ENCODE data around the gene NDUFB2.
A peak's percentile ranks its signal among the peaks of the same experiment; 100 is the strongest.
"Not testable (repeated sequence)": the region's sequence is repeated elsewhere in the genome, so short reads cannot be mapped to it uniquely, and the experiment has no call there.

Gene NDUFB2

DNA sequence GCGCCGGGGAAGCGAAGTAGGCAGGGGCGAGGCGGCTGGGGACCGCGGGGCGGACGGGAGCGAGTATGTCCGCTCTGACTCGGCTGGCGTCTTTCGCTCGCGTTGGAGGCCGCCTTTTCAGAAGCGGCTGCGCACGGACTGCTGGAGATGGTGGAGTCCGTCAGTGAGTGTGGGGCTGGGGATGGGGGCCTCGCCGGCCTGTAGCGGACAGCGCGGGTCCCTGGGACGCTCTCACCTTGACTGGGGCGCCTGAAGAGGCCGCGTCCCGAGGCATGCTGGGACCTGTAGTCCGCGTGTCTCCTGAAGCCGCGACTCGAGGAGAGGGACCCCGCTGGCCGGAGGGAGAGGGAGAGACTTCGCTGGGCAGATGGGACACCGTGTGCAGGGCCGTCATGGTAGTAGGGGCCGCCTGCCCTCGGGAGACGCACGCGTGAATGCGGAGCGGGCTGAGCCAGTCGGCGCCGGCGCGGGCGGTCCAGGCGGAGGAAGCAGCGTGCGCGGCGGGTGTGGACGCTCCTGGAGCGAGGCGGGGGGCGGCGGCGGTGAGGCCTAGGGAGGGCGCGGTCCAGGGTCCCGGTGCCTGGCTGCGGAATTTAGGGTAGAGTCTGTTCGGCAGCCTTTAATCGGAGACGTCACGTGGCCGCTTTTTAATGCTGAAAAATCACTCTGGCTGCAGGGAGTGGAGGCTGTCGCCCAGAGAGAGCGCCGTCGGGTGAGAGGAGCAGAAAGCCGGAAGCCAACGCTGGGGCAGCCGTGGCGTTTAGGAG, at the start of gene NDUFB2:
TSS of gene NDUFB2 (plus strand) at position 29 of the 767 bp plus-strand sequence. CDS start at position 66, 37 bp downstream.
- peak; percentile 88 to 98 for DNase-seq

DNA sequence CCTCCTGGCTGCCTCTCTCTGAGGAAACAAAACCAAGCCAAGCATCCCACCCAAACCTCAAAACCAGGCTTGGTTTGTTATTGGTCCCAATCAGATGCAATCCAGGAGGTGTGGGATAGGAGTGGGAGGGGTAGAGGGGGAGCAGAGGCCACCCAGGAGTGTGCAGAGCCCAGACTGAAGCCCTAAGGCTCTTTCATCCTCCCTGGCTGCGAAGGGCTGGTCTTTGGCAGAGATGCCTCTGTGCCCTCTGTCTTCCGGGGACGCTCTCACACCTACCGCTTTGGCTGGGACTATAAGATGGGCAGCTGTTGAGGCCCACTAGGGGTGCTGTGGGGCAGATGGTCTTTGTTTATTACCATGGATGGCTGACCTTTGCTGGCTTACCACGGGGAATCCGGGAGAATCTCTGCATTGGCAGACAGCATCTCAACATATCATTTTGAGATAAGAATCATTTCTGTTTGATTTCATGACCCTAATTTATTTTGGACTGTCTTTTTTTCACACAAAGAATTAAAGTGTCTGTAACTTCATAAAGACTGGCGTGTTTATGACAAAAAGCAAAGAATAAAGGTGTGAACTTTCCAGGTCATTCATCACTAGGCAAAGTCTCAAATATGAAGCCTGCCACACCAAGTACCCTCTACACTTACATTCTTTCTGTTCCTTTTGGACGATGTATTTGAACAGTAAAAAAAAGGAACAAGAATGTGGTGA, 49.4 kb upstream of the NDUFB2 start:
- peak; percentile 54 to 90 for DNase-seq

DNA sequence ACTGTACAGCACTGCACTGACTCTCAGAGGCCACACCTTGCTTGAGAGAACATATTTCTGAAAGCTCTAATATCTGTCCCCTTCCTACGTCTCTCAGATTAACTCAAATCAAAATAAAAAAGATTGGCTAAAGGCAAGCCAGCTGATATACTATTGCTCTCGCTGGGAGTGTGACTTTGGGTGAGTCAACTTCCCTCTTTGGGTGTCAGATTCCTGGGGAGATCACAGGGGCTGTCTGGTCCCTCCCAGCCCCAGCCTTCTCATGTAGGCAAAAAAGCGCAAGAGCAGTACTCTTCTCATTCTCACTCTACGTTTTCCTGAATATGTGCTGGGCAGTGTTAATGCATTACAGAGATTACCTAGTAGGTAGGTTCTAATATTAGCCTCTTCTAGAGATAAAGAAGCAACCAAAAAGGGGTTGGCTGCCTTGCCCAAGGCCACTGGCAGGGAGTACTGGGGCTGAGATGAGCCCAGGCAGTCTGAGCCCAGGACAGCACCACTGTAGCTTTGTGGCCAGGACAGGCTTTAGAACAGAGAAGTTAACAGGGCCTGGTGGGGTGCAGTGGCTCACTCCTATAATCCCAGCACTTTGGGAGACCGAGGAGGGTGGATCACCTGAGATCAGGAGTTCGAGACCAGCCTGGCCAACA, 46.8 kb upstream of the NDUFB2 start:
- DNase-seq: no peak

DNA sequence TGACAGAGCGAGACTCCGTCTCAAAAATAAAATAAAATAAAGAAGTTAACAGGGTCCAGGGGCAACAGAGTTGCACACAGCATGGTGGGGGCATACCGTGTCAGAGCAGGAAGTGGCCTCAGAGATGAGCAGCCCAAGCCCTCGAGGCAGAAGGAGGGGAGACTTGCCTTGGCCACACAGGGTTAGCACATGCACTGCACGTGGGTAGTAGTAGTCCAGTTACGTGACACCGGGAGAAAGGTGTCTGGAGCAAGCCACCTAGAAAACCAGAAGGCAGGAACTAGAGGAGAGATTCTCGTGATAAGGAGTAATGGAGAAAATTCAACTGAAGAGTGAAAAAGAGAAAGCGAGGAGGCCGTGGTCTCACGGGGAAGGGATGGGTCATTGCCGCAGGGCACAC, 46.1 kb upstream of the NDUFB2 start:
- no peak for DNase-seq

DNA sequence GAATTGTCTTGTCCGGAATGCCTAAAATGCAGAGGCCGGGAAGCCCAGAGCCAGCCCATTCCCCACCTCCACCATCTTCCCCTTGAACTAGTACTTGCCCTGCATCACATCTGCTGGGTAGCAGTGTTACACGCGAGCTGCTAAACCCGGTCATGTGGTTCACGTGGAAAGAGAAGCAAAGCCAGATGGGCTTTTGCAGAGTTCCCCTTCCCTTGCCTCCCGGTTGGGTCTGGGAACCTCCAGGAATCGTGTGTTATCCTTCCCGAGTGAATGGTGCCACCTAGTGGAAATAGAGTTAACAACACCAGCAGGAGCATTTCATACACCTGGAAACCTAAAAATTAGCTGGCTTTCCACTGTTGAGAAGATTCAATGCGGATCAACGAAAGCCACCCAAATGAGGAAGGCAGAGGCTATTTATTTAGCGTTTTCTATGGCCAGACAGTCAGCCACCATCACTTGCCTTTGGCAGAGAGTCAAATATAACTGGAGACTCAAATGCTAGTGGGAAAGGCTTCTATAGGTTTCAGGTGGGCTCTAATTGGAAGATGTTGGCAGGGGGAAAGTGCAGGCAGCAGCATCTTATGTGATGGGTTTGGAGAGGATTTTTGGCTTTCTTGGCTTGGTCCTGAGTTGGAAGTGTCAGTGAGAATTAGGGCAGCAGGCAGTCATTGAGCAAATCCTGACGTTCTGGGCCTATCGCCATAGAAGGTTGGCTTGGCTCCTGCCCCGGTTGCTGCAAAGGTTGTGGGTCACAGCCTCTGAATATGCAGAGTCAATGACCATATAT, 43.0 kb upstream of the NDUFB2 start:
- DNase-seq: peak; percentile 80 to 94

DNA sequence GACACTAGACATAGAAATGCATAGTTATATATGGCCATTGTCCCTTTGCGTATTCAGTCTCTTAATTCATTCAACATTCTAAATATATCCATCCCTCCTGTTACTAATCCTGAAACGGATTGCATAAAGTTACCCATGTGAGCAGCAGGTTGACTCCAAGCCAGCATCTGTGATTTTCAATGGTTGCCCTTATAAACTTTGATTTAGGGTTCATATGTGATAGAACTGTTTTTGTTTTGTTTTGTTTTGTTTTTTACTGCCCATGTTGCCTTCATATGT, 42.5 kb upstream of the NDUFB2 start:
- DNase-seq: no peak

DNA sequence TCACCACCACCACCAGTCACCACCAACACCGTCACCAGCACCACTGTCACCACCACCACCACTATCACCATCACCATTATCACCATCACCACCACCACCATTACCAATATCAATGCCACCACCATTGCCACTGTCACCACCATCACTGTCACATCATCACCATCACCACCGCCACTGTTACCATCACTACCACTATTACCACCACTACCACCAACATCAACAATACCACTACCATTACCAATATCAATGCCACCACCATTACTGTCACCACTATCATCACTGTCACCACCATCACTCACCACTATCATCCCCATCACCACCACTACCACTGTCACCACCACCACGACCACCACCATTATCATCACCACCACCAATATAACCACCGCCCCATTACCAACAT, 41.8 kb upstream of the NDUFB2 start:
- no peak for DNase-seq

DNA sequence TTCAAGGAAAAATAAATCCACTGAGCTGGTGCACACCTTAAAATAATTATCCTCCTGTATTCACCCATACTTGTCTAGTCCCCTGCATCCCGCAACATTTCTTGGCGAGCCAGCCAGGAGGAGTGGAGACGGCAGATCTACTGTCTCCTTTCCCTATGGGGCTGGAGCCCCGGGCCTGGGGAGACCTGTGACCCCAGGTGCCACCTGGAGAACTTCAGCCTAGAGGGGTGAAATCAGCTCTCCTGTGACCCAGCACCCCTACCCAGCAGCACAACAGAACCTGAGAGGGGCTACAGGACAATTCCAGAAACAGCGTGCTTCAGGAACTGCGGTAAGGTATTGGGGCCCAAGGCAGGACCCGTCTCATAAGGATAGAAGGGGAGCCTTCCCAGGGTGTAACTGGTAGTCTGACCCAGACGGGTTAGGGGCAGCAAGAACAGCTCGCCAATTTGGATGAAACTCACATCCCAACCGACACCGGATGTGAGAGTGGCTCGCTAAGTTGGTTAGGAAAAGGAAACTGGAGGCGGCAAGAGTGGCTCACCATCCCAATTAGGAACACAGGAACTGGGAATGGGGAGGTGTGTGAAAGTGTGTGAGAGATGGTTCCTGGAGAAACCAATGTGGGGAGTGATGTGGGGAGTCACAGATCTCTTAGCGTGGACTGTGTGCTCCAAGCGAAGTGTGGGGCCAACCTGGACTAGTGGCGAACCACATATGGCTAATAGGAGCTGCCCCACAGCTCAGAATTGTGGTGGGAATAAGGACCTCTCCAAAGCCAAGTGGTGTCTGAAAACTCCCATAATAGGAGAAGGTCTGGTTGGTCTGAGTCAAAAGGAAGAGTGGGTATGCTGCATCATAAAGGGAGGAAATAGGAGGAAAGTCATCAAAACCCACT, 40.7 kb upstream of the NDUFB2 start:
- no peak for DNase-seq

DNA sequence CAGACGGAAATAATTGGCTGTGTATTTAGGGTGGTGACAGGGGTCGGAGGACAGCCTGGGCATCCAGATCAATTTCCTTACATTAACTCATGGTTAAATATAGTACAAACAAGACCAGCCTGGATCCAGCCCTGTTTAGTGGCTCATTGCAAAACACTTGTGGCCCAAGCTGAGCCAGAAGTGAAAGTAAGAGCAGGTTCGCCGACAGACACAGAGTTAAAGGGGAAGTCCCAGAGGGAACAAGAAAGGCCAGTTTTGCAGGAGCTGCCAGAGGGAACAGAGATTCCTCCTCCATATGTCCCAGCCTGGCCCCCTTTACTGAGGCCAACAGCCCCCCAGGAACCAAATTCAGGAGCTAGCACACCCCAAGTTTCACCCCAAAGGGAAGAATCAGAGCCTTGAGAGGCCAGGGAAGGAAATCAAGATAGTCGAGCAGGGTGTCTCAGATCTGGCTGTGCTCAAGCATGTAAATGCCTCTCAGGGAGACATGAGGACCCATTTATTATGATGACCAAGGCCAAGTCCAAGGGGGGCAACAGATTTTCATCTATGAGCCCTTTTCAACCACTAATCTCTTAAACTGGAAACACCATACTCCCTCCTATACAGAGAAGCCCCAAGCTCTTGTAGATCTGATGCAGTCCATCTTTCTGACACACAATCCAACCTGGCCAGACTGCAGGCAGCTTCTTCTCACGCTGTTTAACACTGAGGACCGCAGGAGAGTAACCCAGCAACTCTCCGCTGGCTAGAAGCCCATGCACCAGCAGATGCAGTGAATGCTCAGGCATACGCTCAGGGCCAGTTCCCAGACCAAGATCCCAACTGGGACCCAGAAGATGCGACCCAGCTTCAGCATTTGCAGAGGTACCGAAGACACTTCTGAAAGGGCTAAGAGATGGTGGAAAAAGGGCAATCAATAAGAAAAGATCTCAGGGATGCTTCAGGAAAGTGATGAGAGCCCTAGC, 39.7 kb upstream of the NDUFB2 start:
- DNase-seq: peak in 1 of 2 experiments; percentile 47

DNA sequence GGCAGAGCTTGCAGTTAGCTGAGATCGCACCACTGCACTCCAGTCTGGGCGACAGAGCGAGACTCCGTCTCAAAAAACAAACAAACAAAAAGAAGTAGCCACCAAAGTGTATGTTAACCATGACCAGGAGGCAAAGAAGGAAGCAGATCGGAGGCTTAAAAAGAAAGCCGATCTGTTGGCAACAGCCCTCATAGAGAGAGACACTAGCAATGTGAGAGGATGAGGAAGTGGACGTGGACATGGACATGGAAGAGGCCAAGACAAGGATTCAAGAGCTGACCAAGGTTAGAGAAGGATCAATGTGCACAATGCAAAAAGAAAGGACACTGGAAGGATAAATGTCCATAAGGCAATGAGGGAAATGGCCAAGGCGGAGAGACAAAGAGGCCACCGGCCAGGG, 38.6 kb upstream of the NDUFB2 start:
- DNase-seq: no peak

DNA sequence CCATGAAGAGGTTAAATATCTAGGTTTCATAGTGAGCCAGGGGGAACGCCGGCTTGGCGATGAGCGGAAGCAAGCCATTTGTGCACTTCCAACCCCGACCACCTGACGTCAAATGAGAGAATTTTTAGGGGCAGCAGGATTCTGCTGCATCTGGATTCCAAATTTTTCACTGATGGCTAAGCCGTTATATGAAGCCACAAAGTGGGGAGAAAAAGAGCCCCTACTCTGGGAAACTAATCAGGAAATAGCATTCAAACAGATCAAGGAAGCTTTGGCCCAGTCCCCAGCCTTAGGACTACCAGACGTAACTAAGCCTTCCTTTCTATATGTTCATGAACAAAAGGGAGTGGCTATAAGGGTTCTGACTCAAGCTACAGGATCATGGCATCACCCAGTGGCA, 36.7 kb upstream of the NDUFB2 start:
- no peak for DNase-seq

DNA sequence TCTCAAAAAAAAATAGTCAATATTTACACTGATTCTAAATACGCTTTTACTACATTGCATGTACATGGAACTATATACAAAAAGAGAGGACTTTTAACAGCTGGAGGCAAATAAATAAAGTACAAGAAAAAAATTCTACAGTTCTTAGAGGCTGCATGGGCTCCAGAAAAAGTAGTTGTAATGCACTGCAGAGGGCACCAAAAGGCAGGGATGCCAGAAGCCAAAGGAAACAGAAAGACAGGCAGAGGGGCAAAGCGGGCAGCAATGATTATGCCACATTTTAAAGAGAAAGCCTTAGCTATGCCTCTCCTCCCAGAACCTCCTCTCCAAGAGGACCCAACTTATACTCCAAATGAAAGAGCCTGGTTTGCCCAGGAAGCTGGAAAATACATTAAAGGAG, 35.4 kb upstream of the NDUFB2 start:
- peak in 1 of 2 experiments; percentile 20 for DNase-seq

DNA sequence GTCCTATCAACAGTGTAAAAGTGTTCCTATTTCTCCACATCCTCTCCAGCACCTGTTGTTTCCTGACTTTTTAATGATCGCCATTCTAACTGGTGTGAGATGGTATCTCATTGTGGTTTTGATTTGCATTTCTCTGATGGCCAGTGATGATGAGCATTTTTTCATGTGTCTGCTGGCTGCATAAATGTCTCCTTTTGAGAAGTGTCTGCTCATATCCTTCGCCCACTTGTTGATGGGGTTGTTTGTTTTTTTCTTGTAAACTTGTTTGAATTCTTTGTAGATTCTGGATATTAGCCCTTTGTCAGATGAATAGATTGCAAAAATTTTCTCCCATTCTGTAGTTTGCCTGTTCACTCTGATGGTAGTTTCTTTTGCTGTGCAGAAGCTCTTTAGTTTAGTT, 33.6 kb upstream of the NDUFB2 start:
- not testable (repeated sequence) for DNase-seq

DNA sequence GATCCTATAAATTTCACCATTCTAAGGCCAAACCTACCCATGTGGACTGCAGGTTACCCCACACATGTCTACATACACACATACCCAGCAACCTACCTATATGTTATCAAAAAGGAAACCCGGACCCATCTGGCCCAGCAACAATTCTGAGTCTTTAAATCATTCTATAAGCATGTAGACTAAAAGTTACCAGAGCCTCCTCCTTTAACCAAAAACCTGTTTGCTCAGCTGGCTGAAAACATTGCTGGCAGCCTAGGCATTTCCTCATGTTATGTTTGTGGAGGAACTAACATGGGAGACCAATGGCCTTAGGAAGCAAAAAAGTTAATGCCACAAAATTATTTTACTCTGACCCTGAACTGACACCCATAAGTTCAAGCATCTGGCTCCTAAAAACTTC, 29.0 kb upstream of the NDUFB2 start:
- no peak for DNase-seq

DNA sequence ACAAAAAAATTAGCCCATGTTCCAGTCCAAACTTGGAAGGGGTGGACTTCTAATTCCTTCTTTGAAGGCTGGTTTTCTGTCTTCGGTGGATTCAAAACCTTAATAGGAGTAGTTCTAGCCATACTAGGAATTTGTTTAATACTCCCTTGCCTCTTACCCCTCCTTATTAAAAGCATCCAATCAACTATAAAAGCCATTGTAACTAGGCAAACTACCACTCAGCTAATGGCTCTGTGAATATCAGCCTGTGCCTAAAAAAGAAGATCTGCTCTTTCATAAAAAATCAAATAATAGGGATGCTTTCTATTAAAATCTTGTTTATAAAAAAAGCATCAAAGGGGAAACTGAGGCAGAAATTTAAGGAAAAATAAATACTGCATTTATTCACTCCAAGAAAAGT, 27.9 kb upstream of the NDUFB2 start:
- DNase-seq: no peak

DNA sequence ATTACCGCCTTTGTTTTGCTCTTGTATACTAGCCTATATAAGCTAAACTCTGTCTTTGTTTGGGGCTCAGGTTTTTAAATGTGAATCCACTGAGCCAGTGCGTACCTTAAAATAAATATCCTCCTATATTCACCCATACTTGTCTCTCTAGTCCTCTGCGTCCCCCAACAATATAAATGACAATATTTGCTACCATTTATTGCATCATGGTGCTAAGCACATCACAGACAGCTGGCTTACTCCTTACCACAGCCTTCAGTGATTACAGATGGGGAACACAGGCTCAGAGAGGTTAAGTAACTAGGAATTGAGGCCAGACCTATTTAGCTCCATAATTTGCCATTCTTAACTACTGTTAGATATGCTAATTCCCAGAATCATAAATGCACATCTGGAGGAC, 27.2 kb upstream of the NDUFB2 start:
- no peak for DNase-seq

DNA sequence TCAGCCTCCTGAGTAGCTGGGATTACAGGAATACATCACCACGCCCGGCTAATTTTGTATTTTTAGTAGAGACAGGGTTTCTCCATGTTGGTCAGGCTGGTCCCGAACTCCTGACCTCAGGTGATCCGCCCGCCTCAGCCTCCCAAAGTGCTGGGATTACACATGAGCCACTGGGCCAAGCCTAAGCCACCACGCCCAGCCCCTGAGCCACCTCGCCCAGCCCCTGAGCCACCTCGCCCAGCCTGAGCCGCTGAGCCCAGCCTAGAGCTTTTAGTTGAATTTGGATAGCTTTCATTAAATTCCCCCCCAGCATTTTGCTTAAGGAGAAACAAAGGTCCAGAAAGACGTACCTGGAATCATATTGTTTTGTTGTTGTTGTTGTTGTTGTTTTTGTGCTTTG, 26.6 kb upstream of the NDUFB2 start:
- DNase-seq: not testable (repeated sequence)

DNA sequence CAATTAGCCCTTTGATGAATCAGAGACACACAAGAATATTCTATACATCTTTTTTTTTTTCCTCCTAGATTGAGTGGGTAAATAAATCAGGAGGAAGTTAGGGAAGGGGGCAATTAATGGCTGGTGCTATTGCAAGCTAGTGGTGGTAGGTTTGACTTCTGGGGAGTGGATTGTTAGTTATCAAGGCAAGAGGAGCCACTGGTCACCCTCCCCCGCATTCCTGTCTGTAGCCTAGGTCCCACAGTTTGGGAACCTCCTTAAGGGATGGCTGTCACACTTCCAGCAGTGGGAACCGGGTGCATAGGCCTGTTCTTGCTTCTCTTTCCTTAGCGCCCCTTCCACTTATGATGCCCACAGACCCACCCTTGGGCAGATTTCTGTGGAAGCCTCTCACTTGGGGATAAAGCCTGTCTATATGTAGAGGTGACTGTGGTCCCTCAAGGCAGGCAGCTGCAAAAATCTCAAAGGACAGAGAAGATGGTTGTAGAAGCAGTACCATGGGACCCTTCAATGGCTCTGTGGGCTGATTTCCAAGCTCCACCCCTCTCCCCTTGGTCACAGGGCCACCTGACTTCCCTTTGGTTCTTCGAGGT, 26.1 kb upstream of the NDUFB2 start:
- DNase-seq: no peak

DNA sequence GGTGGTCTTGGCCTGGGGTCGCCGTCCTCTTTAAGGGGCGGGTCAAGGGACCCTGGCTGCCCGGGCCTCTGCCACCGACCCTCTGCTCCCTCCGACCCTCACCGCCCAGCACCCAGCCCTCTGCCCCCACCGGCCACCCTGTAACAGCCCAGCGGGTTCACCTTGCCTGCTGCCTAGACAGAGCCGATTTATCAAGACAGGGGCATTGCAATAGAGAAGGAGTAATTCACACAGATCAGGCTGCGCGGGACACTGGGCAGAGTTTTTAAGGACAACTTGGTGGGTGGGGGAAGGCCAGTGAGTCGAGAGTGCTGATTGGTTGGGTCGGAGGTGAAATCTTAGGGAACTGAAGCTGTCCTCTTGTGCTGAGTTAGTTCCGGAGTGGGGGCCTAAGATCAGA, 24.5 kb upstream of the NDUFB2 start:
- no peak for DNase-seq

DNA sequence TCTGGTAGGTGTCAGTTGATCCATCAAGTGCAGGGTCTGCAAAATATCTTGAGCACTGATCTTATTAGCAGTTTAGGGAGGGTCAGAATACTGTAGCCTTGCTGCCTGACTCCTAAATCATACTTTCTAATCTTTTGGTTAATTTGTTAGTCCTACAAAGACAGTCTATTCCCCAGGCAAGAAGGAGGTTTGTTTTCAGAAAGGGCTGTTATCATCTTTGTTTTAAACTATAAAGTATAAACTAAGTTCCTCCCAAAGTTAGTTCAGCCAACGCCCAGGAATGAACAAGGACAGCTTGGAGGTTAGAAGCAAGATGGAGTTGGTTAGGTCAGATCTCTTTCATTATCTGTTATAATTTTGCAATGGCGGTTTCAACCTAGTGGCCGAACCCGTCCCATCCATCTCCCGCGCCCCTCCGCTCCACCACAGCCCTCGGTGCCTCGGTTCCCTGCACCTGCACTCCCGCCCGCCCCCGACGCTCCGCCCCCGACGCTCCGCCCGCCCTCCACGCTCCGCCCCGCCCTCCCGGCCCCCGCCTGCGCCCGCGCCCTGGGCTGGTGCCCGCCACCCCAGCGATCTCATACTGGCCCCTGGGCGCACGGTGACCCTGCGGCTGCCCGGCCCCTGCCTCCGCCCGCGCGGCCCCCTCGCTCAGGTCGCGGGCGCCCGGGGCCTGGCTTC, 24.0 kb upstream of the NDUFB2 start, which contains the start of gene ADCK2:
TSS of gene ADCK2 (plus strand) at position 564 of the 681 bp plus-strand sequence. CDS start 386 bp downstream, outside the sequence.
- peak; percentile 29 to 90 for DNase-seq
